Subcutaneous abdominal adipose tissue (tissue), 5 donors: ENCODE data around the gene CACNG1.

Source experiments
- H3K27ac ChIP-seq: one replicate; pipeline ENCODE4 v1.7.0; 2013; ENCODE audit warnings: low read depth, mild to moderate bottlenecking, inconsistent platforms, low read length, moderate library complexity
- H3K27me3 ChIP-seq, 5 donors: one replicate each; pipeline ENCODE4 v1.7.0; 2013; ENCODE audit warnings: low read length in 5 of 5, inconsistent platforms in 1 of 5; ENCODE audit not compliant: control insufficient read depth in 5 of 5, insufficient read depth in 4 of 5
- H3K36me3 ChIP-seq, 5 donors: one replicate each; pipeline ENCODE4 v1.7.0; 2013; ENCODE audit warnings: low read length in 5 of 5; ENCODE audit not compliant: control insufficient read depth in 5 of 5, insufficient read depth in 5 of 5
- H3K4me1 ChIP-seq, 5 donors: one replicate each; pipeline ENCODE4 v1.7.0; 2013; ENCODE audit warnings: low read length in 5 of 5, mild to moderate bottlenecking in 3 of 5, moderate library complexity in 1 of 5; ENCODE audit not compliant: control insufficient read depth in 5 of 5, insufficient read depth in 5 of 5
- H3K4me3 ChIP-seq, 5 donors: one replicate each; pipeline ENCODE4 v1.7.0; 2013; ENCODE audit warnings: low read length in 5 of 5, low read depth in 1 of 5
- H3K9ac ChIP-seq, 5 donors: one replicate each; pipeline ENCODE4 v1.7.0; 2013; ENCODE audit warnings: low read length in 5 of 5, mild to moderate bottlenecking in 4 of 5, moderate library complexity in 3 of 5
- H3K9me3 ChIP-seq, 5 donors: one replicate each; pipeline ENCODE4 v1.7.0; 2013; ENCODE audit warnings: low read length in 5 of 5; ENCODE audit not compliant: control insufficient read depth in 5 of 5
- donor health status: healthy.
- donor health status: healthy.
- donor health status: healthy.
- donor health status: healthy.
- donor health status: healthy.

The CACNG1 gene

GRCh38 chr17:67044016-67044772, at the start of gene CACNG1:
CACNG1 (plus strand) TSS chr17:67044554; CDS start chr17:67044661, 107 bp downstream.
- peaks cover 0 to 4% (median 0%) of the 10 kb centered on the region in 5 donors for H3K27me3 ChIP-seq
- no peak within 1 kb of the TSS for H3K9ac ChIP-seq
- no peak within 1 kb of the TSS for H3K27ac ChIP-seq
- H3K4me1 ChIP-seq: peaks cover 0 to 11% (median 0%) of the 10 kb centered on the region in 5 donors
- no peak within 1 kb of the TSS for H3K4me3 ChIP-seq
- H3K9me3 ChIP-seq: peaks cover 5 to 18% (median 13%) of the 10 kb centered on the region in 5 donors
- H3K36me3 ChIP-seq: no peaks in the 10 kb centered on the region

GRCh38 chr17:66994930-66995535, 49.3 kb upstream of the CACNG1 start:
- Histone ChIP-seq H3K9ac (no peak overlapping the region), H3K36me3 (no peaks in the 10 kb centered on the region), H3K4me1 (no peaks in the 10 kb centered on the region), H3K4me3 (no peak overlapping the region), H3K9me3 (no peaks in the 10 kb centered on the region), H3K27ac (no peak overlapping the region), H3K27me3 (peaks cover 0 to 8% (median 2%) of the 10 kb centered on the region in 5 donors)

GRCh38 chr17:66995944-66996343, 48.4 kb upstream of the CACNG1 start:
- H3K4me1 ChIP-seq: no peaks in the 10 kb centered on the region
- H3K9ac ChIP-seq: no peak overlapping the region
- no peaks in the 10 kb centered on the region for H3K9me3 ChIP-seq
- no peak overlapping the region for H3K4me3 ChIP-seq
- H3K27me3 ChIP-seq: peaks cover 0 to 9% (median 2%) of the 10 kb centered on the region in 5 donors
- no peak overlapping the region for H3K27ac ChIP-seq
- no peaks in the 10 kb centered on the region for H3K36me3 ChIP-seq

GRCh38 chr17:66996926-66997325, 47.4 kb upstream of the CACNG1 start:
- Histone ChIP-seq H3K9me3 (no peaks in the 10 kb centered on the region), H3K36me3 (no peaks in the 10 kb centered on the region), H3K4me1 (no peaks in the 10 kb centered on the region), H3K4me3 (no peak overlapping the region), H3K9ac (no peak overlapping the region), H3K27ac (no peak overlapping the region), H3K27me3 (peaks cover 2 to 9% (median 6%) of the 10 kb centered on the region in 5 donors)

- Histone ChIP-seq H3K36me3 (no peaks in the 10 kb centered on the region), H3K4me1 (peaks cover 0 to 7% (median 3%) of the 10 kb centered on the region in 5 donors), H3K27ac (no peak overlapping the region), H3K4me3 (no peak overlapping the region), H3K9me3 (peaks cover 0 to 9% (median 4%) of the 10 kb centered on the region in 5 donors), H3K27me3 (peaks cover 0 to 13% (median 9%) of the 10 kb centered on the region in 5 donors), H3K9ac (no peak overlapping the region)
These were observed 41.1 kb upstream of the CACNG1 start for GRCh38 chr17:67003231-67003630.

- H3K36me3 ChIP-seq: no peaks in the 10 kb centered on the region
- H3K9ac ChIP-seq: no peak overlapping the region
- H3K27ac ChIP-seq: no peak overlapping the region
- peaks cover 0 to 9% (median 4%) of the 10 kb centered on the region in 5 donors for H3K9me3 ChIP-seq
- H3K27me3 ChIP-seq: peaks cover 0 to 13% (median 7%) of the 10 kb centered on the region in 5 donors
- H3K4me3 ChIP-seq: no peak overlapping the region
- peaks cover 0 to 8% (median 3%) of the 10 kb centered on the region in 5 donors for H3K4me1 ChIP-seq
These were observed 40.2 kb upstream of the CACNG1 start for GRCh38 chr17:67004181-67004580.

- Histone ChIP-seq H3K9ac (no peak overlapping the region), H3K36me3 (no peaks in the 10 kb centered on the region), H3K4me1 (peaks cover 0 to 8% (median 3%) of the 10 kb centered on the region in 5 donors), H3K27ac (no peak overlapping the region), H3K27me3 (peaks cover 0 to 13% (median 5%) of the 10 kb centered on the region in 5 donors), H3K4me3 (no peak overlapping the region), H3K9me3 (peaks cover 0 to 13% (median 4%) of the 10 kb centered on the region in 5 donors)
These were observed 37.1 kb upstream of the CACNG1 start for GRCh38 chr17:67007266-67007665.

- Histone ChIP-seq H3K4me1 (peaks cover 0 to 8% (median 3%) of the 10 kb centered on the region in 5 donors), H3K27ac (no peak overlapping the region), H3K4me3 (peak overlapping the region in 1 of 5 donors; percentile 31), H3K27me3 (peaks cover 0 to 17% (median 7%) of the 10 kb centered on the region in 5 donors), H3K36me3 (no peaks in the 10 kb centered on the region), H3K9me3 (peaks cover 0 to 13% (median 4%) of the 10 kb centered on the region in 5 donors), H3K9ac (no peak overlapping the region)
These were observed 36.3 kb upstream of the CACNG1 start for GRCh38 chr17:67008101-67008500.

GRCh38 chr17:67011527-67012175, 32.7 kb upstream of the CACNG1 start:
- no peak overlapping the region for H3K9ac ChIP-seq
- peaks cover 0 to 13% (median 4%) of the 10 kb centered on the region in 5 donors for H3K9me3 ChIP-seq
- H3K27me3 ChIP-seq: peaks cover 0 to 14% (median 4%) of the 10 kb centered on the region in 5 donors
- no peaks in the 10 kb centered on the region for H3K36me3 ChIP-seq
- peaks cover 0 to 8% (median 3%) of the 10 kb centered on the region in 5 donors for H3K4me1 ChIP-seq
- no peak overlapping the region for H3K4me3 ChIP-seq
- H3K27ac ChIP-seq: no peak overlapping the region
